ENCODE data around the gene KCNH2. TPM values are rescaled to one million over a fixed set of nuclear protein-coding genes. Genes with fewer than 3 reads are reported as not detected.

The KCNH2 gene
- polyA plus RNA-seq, 1 experiment: 0.06 TPM

DNA sequence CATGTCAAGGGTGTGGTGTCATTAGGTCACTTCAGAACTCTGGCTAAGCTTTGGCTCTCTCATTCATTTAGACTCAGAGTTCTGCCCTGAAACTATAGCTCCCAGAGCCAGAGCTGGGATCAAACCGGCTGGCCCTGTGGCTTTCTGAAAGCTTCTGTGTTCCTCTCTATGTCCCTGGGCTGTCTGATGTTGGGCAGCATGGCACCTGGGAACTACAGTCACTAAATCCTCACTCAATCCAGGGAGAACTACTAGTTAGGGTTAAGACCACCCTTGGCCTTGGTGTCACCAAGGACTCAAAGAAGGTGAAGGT lies 32.9 kb upstream of the KCNH2 start:
- ChIA-PET CTCF (interaction anchor here (0.8 to 7.0 kb wide), 10 partner anchors 9 to 281 kb away, joined by 3 to 91 read pairs (median 4); no protein-coding TSS in a partner anchor), POLR2A (no interaction called here)
- TF ChIP-seq, protein P1, sequence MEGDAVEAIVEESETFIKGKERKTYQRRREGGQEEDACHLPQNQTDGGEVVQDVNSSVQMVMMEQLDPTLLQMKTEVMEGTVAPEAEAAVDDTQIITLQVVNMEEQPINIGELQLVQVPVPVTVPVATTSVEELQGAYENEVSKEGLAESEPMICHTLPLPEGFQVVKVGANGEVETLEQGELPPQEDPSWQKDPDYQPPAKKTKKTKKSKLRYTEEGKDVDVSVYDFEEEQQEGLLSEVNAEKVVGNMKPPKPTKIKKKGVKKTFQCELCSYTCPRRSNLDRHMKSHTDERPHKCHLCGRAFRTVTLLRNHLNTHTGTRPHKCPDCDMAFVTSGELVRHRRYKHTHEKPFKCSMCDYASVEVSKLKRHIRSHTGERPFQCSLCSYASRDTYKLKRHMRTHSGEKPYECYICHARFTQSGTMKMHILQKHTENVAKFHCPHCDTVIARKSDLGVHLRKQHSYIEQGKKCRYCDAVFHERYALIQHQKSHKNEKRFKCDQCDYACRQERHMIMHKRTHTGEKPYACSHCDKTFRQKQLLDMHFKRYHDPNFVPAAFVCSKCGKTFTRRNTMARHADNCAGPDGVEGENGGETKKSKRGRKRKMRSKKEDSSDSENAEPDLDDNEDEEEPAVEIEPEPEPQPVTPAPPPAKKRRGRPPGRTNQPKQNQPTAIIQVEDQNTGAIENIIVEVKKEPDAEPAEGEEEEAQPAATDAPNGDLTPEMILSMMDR (IDR thresholded peaks at IDR 0.05; ENCODE audit: insufficient read depth, low read depth, low read length): no peak

GRCh38 chr7:151010307-151011096 lies 32.4 kb upstream of the KCNH2 start:
- no peak for DNase-seq (ENCODE audit: low read depth)
- no peaks in the 10 kb centered on the region for H3K36me3 ChIP-seq (ENCODE audit: control insufficient read depth, insufficient read depth, low read length)
- TF ChIP-seq, protein P1 (IDR thresholded peaks at IDR 0.05; ENCODE audit: insufficient read depth, low read depth, low read length): no peak
- H3K27me3 ChIP-seq (ENCODE audit: control insufficient read depth, insufficient read depth, low read length): peaks cover 2% of the 10 kb centered on the region
- ChIA-PET POLR2A (no interaction called here), CTCF (interaction anchor here (0.7 to 7.0 kb wide), 15 partner anchors 9 to 114 kb away, joined by 3 to 91 read pairs (median 3); partner anchors contain the start of gene NOS3)
- H3K4me3 ChIP-seq (ENCODE audit: low read depth, low read length): no peak overlapping the region

More for the DNA sequence above, 32.9 kb upstream of the KCNH2 start:
- H3K36me3 ChIP-seq (ENCODE audit: control insufficient read depth, insufficient read depth, low read length): no peaks in the 10 kb centered on the region
- peaks cover 2% of the 10 kb centered on the region for H3K27me3 ChIP-seq (ENCODE audit: control insufficient read depth, insufficient read depth, low read length)
- DNase-seq (ENCODE audit: low read depth): no peak
- no peak overlapping the region for H3K4me3 ChIP-seq (ENCODE audit: low read depth, low read length)

GRCh38 chr7:151010037-151010306 lies 31.9 kb upstream of the KCNH2 start:
- ChIA-PET POLR2A (no interaction called here), CTCF (interaction anchor here (0.7 to 7.0 kb wide), 12 partner anchors 10 to 114 kb away, joined by 3 to 91 read pairs (median 4); partner anchors contain the start of gene NOS3)
- Histone ChIP-seq H3K27me3 (ENCODE audit: control insufficient read depth, insufficient read depth, low read length) (peaks cover 2% of the 10 kb centered on the region), H3K4me3 (ENCODE audit: low read depth, low read length) (no peak overlapping the region), H3K36me3 (ENCODE audit: control insufficient read depth, insufficient read depth, low read length) (no peaks in the 10 kb centered on the region)
- TF ChIP-seq, protein P1 (IDR thresholded peaks at IDR 0.05; ENCODE audit: insufficient read depth, low read depth, low read length): no peak
- DNase-seq (ENCODE audit: low read depth): no peak

- Histone ChIP-seq H3K36me3 (ENCODE audit: control insufficient read depth, insufficient read depth, low read length) (no peaks in the 10 kb centered on the region), H3K27me3 (ENCODE audit: control insufficient read depth, insufficient read depth, low read length) (peaks cover 2% of the 10 kb centered on the region), H3K4me3 (ENCODE audit: low read depth, low read length) (no peak overlapping the region)
- no peak for DNase-seq (ENCODE audit: low read depth)
- ChIA-PET POLR2A (no interaction called here), CTCF (interaction anchor here (0.7 to 7.0 kb wide), 13 partner anchors 10 to 115 kb away, joined by 3 to 91 read pairs (median 4); partner anchors contain the start of genes ATG9B and NOS3)
- TF ChIP-seq, protein P1 (IDR thresholded peaks at IDR 0.05; ENCODE audit: insufficient read depth, low read depth, low read length): no peak
Observed at GRCh38 chr7:151009327-151010036, 31.4 kb upstream of the KCNH2 start.

All from BJ (cell line).